Subcutaneous adipose tissue (tissue), 4 donors: Measurements from ENCODE around the gene FBXO30. TPM values are rescaled to one million over a fixed set of nuclear protein-coding genes. Genes with fewer than 3 reads are reported as not detected.

Experiments
- total RNA-seq, 4 donors: library from RNA; depleted of rRNA; stranded (reverse); fragments of >200 nt; gene quantifications; one replicate each; pipeline ENCODE4 v1.1.0, GENCODE V29; 2016
- TF ChIP-seq, protein P1 (sequence below): fragments of 450-650 bp; IDR thresholded peaks from one replicate; pipeline ENCODE4 v1.5.1; 2016; ENCODE audit warnings: low read depth, mild to moderate bottlenecking, control low read depth, antibody characterized with exemption, moderate library complexity

FBXO30 gene
- total RNA-seq, 4 donors from 2014 or later = 7.5 to 13.9 (median 9.8) TPM

DNA sequence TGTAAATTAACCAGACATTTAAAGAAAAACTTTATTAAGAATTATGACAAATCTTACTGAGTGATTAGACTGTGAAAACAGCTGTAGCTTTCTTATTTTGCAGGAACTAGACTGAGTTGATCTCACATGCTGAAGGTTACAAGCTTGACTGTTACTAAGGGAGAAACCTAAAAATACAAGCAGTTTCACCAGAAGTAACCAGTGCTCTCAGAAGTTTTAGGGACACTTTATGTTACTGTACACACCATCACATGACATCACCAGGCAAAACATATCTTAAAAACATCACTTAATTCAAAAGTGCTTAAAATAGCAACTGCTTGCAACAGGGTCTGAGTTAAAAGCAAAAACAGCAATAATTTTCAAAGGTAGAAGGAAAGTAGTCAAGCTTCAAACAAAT lies 5.4 kb downstream of the FBXO30 start:
- TF ChIP-seq, protein P1, sequence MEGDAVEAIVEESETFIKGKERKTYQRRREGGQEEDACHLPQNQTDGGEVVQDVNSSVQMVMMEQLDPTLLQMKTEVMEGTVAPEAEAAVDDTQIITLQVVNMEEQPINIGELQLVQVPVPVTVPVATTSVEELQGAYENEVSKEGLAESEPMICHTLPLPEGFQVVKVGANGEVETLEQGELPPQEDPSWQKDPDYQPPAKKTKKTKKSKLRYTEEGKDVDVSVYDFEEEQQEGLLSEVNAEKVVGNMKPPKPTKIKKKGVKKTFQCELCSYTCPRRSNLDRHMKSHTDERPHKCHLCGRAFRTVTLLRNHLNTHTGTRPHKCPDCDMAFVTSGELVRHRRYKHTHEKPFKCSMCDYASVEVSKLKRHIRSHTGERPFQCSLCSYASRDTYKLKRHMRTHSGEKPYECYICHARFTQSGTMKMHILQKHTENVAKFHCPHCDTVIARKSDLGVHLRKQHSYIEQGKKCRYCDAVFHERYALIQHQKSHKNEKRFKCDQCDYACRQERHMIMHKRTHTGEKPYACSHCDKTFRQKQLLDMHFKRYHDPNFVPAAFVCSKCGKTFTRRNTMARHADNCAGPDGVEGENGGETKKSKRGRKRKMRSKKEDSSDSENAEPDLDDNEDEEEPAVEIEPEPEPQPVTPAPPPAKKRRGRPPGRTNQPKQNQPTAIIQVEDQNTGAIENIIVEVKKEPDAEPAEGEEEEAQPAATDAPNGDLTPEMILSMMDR = no peak

DNA sequence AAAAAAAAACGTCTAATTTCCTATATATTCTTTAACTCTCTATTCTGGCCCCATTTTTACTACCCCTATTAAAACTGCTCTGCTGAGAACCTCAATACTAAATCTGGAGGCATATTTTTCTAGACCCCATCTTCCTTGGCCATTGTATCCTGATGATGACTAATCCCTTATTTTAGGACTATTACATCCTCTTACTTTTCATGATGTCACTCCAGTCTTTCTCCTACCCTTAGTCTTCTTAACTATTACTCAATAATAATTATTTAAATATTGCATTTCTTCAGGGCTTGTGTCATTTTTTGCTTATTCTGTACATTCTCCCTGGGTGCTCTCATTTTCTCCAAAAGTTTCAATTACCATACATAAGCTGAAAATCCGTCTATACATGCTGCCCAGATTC lies 6.4 kb downstream of the FBXO30 start:
- TF ChIP-seq, protein P1 = no peak

DNA sequence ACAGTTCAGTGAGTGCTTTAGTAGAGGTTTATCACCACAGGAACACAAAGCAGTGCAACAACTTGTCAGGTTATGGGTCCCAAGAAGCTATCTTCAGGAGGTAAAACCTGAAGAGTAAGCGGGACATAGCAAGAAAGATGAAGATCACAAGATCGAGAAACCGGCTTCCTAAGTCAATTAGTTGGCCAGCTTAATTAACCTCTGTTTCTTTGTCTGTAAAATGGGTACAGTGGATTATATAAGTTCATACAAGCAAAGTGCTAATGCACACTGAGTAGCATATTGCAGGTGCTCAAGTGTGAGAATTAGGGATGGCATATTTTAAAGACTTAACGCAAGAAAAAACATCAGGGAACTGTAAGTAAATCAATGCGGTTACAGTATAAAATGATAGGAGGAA lies 12.5 kb downstream of the FBXO30 start:
- TF ChIP-seq, protein P1 = no peak

DNA sequence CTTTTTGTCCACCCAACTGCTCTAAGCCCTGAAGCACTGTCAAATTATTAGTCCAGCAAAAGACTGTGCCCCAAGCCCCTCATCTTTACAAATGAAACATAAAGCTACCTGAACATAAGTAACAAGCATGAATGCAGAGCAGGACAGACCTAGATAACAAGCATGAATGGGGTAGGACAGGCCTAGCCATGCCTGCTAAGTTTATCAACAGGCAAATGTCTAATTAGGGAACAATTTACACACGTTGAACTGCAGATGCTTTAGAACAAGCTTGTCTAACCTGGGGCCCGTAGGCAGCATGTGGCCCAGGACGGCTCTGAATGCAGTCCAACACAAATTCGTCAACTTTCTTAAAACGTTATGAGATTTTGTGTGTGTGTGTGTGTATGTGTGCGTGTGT lies 13.6 kb downstream of the FBXO30 start:
- TF ChIP-seq, protein P1 = no peak

DNA sequence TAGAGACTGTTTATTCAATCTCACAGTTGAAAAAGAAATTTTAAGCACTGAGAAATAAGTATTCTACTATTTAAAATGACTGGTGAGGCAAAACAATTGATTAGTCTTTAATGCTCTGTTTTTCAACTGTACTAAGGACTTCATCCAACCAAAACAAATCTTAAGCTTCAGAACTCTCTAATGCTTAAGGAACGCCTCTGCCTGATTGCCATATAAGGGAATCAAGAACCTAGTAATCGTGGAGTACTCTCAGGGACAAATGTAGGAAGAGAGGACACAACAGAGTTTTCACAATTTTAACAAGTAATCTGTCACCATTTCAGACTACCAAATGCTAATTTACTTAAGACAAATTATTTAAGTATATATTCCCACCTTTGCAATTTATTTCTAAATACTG lies 16.1 kb downstream of the FBXO30 start:
- TF ChIP-seq, protein P1 = no peak

DNA sequence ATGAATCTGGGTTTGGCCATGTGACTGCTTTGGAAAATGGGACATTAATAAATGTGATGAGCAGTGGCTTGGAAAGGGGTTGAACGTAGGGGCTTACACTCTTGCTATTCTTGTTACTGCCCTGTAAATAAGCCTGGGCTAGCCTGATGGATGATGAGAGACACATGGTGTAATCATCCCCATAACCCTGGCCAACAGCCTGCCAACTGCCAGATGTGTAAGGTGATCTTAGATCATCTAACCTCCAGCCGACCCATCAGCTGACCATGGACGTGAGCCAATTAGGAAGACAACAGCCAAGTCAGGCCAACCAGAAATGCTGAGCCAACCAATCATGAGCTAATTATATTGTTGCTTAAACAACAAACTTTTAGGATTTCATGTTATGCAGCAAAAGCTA lies 25.2 kb downstream of the FBXO30 start:
- TF ChIP-seq, protein P1 = no peak

DNA sequence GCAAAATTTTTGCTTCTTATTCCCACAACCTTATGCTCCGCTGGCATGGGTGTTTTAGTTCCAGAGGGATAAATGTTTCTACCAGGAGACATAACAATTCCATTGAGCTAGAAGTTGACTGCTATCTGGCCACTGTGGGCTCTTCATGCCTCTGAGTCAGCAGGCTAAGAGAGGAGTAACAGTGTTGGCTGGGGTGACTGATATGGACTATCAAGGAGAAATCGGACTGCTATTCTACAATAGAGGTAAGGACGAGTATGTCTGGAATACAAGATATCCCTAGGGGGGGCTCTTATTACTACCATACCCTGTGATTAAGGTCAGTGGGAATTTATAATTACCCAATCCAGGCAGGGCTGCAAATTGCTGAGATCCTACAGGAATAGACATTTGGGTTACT lies 26.9 kb downstream of the FBXO30 start:
- TF ChIP-seq, protein P1 = no peak
